ENCODE results near the gene PTS.

DNA sequence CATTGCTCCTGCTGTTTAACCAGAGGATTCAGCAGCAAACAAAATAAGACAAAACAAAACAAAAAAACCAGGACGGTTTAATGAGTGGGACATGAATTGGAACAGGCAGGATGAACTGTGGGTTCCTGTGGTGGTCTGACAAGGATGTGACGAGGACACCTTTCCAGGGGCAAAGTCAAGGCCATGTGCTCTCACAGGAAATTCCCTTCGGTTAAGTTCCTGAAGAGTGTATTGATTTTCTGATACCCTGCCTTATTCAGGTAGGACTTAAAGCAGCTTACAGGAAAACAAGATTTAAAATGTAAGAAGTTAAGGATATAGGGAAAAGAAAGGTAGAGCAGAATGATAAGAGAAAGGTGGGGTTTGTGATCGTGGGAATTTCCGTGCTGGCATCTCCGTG is 42.9 kb downstream of the PTS start:
- TF ChIP-seq, protein P1, sequence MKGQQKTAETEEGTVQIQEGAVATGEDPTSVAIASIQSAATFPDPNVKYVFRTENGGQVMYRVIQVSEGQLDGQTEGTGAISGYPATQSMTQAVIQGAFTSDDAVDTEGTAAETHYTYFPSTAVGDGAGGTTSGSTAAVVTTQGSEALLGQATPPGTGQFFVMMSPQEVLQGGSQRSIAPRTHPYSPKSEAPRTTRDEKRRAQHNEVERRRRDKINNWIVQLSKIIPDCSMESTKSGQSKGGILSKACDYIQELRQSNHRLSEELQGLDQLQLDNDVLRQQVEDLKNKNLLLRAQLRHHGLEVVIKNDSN (CRISPR knock-in tag; IDR thresholded peaks at IDR 0.05): no peak
- TF ChIP-seq, protein P2, sequence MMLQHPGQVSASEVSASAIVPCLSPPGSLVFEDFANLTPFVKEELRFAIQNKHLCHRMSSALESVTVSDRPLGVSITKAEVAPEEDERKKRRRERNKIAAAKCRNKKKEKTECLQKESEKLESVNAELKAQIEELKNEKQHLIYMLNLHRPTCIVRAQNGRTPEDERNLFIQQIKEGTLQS (CRISPR knock-in tag; conservative IDR thresholded peaks at IDR 0.05): no peak
- TF ChIP-seq, protein P3, sequence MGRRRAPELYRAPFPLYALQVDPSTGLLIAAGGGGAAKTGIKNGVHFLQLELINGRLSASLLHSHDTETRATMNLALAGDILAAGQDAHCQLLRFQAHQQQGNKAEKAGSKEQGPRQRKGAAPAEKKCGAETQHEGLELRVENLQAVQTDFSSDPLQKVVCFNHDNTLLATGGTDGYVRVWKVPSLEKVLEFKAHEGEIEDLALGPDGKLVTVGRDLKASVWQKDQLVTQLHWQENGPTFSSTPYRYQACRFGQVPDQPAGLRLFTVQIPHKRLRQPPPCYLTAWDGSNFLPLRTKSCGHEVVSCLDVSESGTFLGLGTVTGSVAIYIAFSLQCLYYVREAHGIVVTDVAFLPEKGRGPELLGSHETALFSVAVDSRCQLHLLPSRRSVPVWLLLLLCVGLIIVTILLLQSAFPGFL (CRISPR knock-in tag; IDR thresholded peaks at IDR 0.05; ENCODE audit: borderline replicate concordance): no peak
